Gastroesophageal sphincter (tissue), 4 donors: Measurements from ENCODE around the gene KLLN. TPM values are rescaled to one million over a fixed set of nuclear protein-coding genes. Genes with fewer than 3 reads are reported as not detected.
"Not testable (repeated sequence)": the region's sequence is repeated elsewhere in the genome, so short reads cannot be mapped to it uniquely, and the experiment has no call there.

Experiments
- ATAC-seq: fragments of 150-250 bp; one replicate; pipeline ENCODE4 v1.9.1; 2016; ENCODE audit warnings: mild to moderate bottlenecking, moderate library complexity
- H3K27ac ChIP-seq, 4 donors: fragments of 200-600 bp; sonication (generic) in 3 of 4; 1 replicate in 3 of 4; 2 replicates in 1 of 4; pipeline ENCODE4 v1.5.1; 2016 to 2019
- H3K27me3 ChIP-seq: fragments of 200-600 bp; sonication (generic); one replicate; pipeline ENCODE4 v1.5.1; 2019
- H3K36me3 ChIP-seq, 2 donors: fragments of 200-600 bp; sonication (generic); one replicate each; pipeline ENCODE4 v1.5.1; 2019; ENCODE audit warnings: control low read depth in 1 of 2
- H3K4me1 ChIP-seq, 3 donors: fragments of 200-600 bp; sonication (generic); 1 replicate in 2 of 3; 2 replicates in 1 of 3; pipeline ENCODE4 v1.5.1; 2016 to 2019; ENCODE audit warnings: control low read depth in 2 of 3
- H3K4me3 ChIP-seq, 2 donors: fragments of 200-600 bp; sonication (generic); one replicate each; pipeline ENCODE4 v1.5.1; 2019; ENCODE audit warnings: mild to moderate bottlenecking in 1 of 2, moderate library complexity in 1 of 2
- H3K9me3 ChIP-seq, 3 donors: fragments of 200-600 bp; sonication (generic); one replicate each; pipeline ENCODE4 v1.5.1; 2017 to 2019; ENCODE audit warnings: control low read depth in 2 of 3
- EP300 ChIP-seq: sonication (generic); formaldehyde crosslinking; IDR thresholded peaks from one replicate; pipeline ENCODE4 v1.6.1; 2017; ENCODE audit warnings: antibody characterized with exemption, mild to moderate bottlenecking
- POLR2A ChIP-seq, 2 donors: fragments of 450-650 bp; IDR thresholded peaks; one replicate each; pipeline ENCODE4 v1.6.1; 2017; ENCODE audit warnings: antibody characterized with exemption in 2 of 2, mild to moderate bottlenecking in 2 of 2, moderate library complexity in 1 of 2
- POLR2AphosphoS5 ChIP-seq: sonication (generic); formaldehyde crosslinking; IDR thresholded peaks from one replicate; pipeline ENCODE4 v1.6.1; 2017; ENCODE audit warnings: antibody characterized with exemption
- WGBS, 2 donors: methylation state at CpG; one replicate each; pipeline ENCODE4 v1.1.5; 2018; ENCODE audit warnings: low coverage in 1 of 2; 5-methylcytosine and 5-hydroxymethylcytosine counted together
- total RNA-seq, 4 donors: library from RNA; depleted of rRNA; stranded (reverse); fragments of >200 nt; gene quantifications; one replicate each; pipeline ENCODE4 v1.1.0, GENCODE V29; 2016
- TF ChIP-seq, protein P1 (sequence below), 4 experiments: fragments of 200-600 bp in 2 of 4; fragments of 450-650 bp in 2 of 4; sonication (generic) in 1 of 4; IDR thresholded peaks; one replicate each; pipeline ENCODE4 v1.5.1; 2017 to 2019; ENCODE audit warnings: antibody characterized with exemption in 4 of 4, mild to moderate bottlenecking in 2 of 4, moderate library complexity in 2 of 4

Gene KLLN
- total RNA-seq, 4 donors from 2014 or later, result 0.05 to 0.54 (median 0.19) TPM; not detected in 1

DNA sequence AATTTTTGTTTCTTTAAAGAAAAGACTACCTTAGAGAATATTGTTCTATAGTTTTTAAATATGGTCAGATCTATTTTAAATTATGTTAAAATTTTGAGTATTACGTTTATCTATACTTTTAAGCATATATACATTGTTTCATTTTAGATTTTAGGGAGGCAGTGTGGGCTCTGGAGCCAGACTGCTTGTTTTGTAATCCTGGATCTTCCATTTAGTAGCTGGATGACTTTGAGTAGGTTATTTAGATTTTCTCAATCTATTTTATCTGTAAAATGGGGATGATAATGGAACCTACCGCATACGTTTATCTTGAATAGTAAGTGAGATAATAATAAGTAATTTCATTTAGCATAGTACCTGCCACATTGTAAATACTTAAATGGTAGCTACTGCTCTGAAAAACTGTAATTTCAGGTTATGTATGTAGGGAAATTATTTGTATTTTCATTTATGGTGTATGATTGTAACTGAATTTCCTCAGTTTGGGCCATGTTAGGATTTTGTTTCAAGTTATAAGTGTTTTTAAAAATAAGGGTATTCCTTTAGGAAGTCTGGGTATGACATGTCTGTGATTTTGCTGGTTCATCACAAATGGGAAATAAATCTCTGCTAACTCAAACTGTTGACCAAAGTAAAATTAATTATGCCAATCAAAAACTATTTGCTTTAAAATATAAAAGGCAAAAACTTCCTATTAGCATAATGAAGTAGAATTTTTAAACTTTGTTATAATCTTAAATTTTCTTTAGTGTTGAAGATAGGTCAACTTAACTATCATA lies 6.6 kb upstream of the KLLN start:
- no peak for ATAC-seq
- TF ChIP-seq EP300, result no peak
- H3K9me3 ChIP-seq, result no peaks in the 10 kb centered on the region
- WGBS, 2 donors, result 65 to 81% methylated on average over 3 of the region's 3 CpGs
- no peaks in the 10 kb centered on the region for H3K27me3 ChIP-seq
- peaks cover 4 to 74% (median 10%) of the 10 kb centered on the region in 3 donors for H3K4me1 ChIP-seq
- no peaks in the 10 kb centered on the region for H3K36me3 ChIP-seq
- peak overlapping the region in 1 of 2 donors; percentile 88 for H3K4me3 ChIP-seq
- H3K27ac ChIP-seq, result peak overlapping the region in 2 of 4 donors; percentile 98 to 99

DNA sequence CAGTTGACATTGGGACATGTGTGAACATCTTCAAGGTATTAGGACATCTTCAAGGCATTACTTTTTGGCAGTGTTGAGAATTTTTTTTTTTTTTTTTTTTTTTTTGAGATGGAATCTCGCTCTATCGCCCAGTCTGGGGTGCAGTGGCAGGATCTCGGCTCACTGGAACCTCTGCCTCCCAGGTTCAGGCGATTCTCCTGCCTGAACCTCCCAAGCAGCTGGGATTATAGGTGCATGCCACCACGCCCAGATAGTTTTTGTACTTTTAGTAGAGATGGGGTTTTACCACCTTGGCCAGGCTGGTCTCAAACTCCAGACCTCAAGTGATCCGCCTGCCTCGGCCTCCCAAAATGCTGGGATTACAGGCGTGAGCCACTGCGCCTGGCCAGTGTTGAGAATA lies 5.8 kb upstream of the KLLN start:
- H3K27me3 ChIP-seq, H3K9me3 ChIP-seq, ATAC-seq, H3K36me3 ChIP-seq: not testable (repeated sequence)
- Histone ChIP-seq H3K4me3 (peak overlapping the region; percentile 44 to 88), H3K4me1 (peaks cover 4 to 66% (median 10%) of the 10 kb centered on the region in 3 donors), H3K27ac (peak overlapping the region in 3 of 4 donors; percentile 31 to 99 (median 98))
- WGBS, 2 donors, result 78 to 80% methylated on average over 3 to 9 of the region's 9 CpGs

DNA sequence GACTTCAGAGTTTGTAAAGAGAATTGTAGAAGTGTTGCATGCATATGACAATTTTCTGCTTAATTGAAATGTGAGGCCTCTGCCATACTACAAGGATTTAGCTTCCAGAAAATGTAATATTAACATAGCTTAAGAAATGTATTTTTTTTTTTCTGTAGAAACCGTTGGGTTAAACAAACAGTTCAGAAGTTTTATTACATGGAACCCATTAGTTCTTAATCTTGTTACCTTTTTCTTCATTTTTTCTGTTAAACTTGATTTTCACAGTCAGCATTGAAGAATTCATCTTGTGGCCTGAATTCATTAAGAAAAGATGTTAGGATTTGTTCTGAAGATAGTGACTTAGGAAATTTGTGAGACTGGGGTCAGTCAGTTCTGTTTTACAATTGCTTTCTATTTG lies 4.9 kb upstream of the KLLN start:
- no peak for ATAC-seq
- H3K9me3 ChIP-seq, result no peaks in the 10 kb centered on the region
- H3K4me3 ChIP-seq, result peak overlapping the region; percentile 44 to 88
- peak overlapping the region in 2 of 4 donors; percentile 98 to 99 for H3K27ac ChIP-seq
- 0 to 21% methylated on average over 1 of the region's 1 CpG for WGBS, 2 donors
- H3K36me3 ChIP-seq, result no peaks in the 10 kb centered on the region
- H3K27me3 ChIP-seq, result no peaks in the 10 kb centered on the region
- TF ChIP-seq, protein P1, sequence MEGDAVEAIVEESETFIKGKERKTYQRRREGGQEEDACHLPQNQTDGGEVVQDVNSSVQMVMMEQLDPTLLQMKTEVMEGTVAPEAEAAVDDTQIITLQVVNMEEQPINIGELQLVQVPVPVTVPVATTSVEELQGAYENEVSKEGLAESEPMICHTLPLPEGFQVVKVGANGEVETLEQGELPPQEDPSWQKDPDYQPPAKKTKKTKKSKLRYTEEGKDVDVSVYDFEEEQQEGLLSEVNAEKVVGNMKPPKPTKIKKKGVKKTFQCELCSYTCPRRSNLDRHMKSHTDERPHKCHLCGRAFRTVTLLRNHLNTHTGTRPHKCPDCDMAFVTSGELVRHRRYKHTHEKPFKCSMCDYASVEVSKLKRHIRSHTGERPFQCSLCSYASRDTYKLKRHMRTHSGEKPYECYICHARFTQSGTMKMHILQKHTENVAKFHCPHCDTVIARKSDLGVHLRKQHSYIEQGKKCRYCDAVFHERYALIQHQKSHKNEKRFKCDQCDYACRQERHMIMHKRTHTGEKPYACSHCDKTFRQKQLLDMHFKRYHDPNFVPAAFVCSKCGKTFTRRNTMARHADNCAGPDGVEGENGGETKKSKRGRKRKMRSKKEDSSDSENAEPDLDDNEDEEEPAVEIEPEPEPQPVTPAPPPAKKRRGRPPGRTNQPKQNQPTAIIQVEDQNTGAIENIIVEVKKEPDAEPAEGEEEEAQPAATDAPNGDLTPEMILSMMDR (IDR thresholded peaks at IDR 0.05), result no peak
- TF ChIP-seq POLR2AphosphoS5 (no peak), EP300 (no peak), POLR2A (IDR thresholded peaks at IDR 0.05) (no peak)
- peaks cover 4 to 59% (median 8%) of the 10 kb centered on the region in 3 donors for H3K4me1 ChIP-seq

DNA sequence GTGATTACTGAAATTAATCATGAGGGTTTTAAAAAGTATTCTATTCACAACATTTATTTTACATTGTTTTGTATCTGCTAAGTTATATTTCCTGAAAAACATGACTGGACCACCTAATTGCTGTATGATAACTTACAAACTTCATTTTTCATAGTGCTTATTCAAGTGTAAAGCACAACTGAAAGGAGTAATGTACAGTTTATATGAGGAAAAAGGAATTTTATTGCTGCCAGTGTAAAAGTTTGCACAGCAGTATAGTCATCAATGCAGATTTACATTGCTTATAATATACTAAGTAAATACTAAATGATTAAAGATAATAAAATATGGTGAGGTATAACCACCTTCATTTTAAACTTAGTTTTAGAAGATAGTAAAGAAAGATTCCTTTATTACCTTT lies 4.1 kb upstream of the KLLN start:
- peak overlapping the region in 3 of 4 donors; percentile 44 to 99 (median 98) for H3K27ac ChIP-seq
- H3K9me3 ChIP-seq, result no peaks in the 10 kb centered on the region
- peaks cover 4 to 50% (median 8%) of the 10 kb centered on the region in 3 donors for H3K4me1 ChIP-seq
- TF ChIP-seq POLR2AphosphoS5 (no peak), POLR2A (IDR thresholded peaks at IDR 0.05) (no peak), EP300 (no peak)
- TF ChIP-seq, protein P1 (IDR thresholded peaks at IDR 0.05), result no peak
- peak overlapping the region; percentile 44 to 88 for H3K4me3 ChIP-seq
- no peaks in the 10 kb centered on the region for H3K27me3 ChIP-seq
- H3K36me3 ChIP-seq, result no peaks in the 10 kb centered on the region
- ATAC-seq, result no peak

DNA sequence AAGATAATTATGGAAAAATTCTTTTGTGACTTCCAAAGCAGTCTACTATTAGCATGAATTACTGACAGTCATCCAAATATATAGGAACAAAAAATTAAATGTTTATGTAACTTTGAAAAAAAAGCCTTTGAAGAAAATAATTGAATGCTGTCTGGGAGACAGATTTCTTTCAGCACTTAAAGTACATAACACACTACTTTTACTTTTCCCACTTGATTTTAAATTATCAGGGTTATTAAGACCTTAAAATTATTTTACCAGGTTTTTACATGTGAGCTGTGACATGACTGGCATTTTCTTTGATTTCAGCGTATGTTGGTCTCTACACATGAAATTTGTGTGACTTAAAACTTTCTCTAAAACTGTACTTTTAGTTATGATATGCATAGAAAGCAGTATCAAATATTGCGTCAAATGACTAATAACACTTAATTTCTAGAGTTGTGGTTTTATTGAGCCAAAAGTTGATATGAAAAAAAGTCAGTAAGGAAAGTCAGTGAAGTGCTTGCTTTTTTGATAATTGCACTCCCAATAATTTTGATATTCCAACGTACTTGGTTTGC lies 3.2 kb upstream of the KLLN start:
- peak overlapping the region; percentile 44 to 88 for H3K4me3 ChIP-seq
- H3K9me3 ChIP-seq, result no peaks in the 10 kb centered on the region
- H3K4me1 ChIP-seq, result peaks cover 4 to 44% (median 6%) of the 10 kb centered on the region in 3 donors
- WGBS, 2 donors, result 1 to 2% methylated on average over 3 of the region's 3 CpGs
- H3K27ac ChIP-seq, result peak overlapping the region in 3 of 4 donors; percentile 98 to 99 (median 98)
- ATAC-seq, result no peak
- H3K36me3 ChIP-seq, result no peaks in the 10 kb centered on the region
- no peaks in the 10 kb centered on the region for H3K27me3 ChIP-seq
- no peak for TF ChIP-seq EP300
- TF ChIP-seq POLR2AphosphoS5, result no peak
- no peak for TF ChIP-seq POLR2A (IDR thresholded peaks at IDR 0.05)
- TF ChIP-seq, protein P1 (IDR thresholded peaks at IDR 0.05), result no peak
